HG03565 (cell line): ENCODE results near the gene PAQR7.
A peak's percentile ranks its signal among the peaks of the same experiment; 100 is the strongest.
"Not testable (repeated sequence)": the region's sequence is repeated elsewhere in the genome, so short reads cannot be mapped to it uniquely, and the experiment has no call there.

Experiments used
- ATAC-seq: cut with Tn5 transposase; IDR thresholded peaks from one replicate; pipeline ENCODE4 v1.9.1; 2021; ENCODE audit warnings: mild to moderate bottlenecking, moderate library complexity; ENCODE audit not compliant: unreplicated experiment

PAQR7 gene

GRCh38 chr1:25854554-25854953 lies 21.0 kb downstream of the PAQR7 start:
- ATAC-seq, result no peak

GRCh38 chr1:25848531-25848930 lies 27.0 kb downstream of the PAQR7 start:
- no peak for ATAC-seq

- ATAC-seq, result no peak
Observed at GRCh38 chr1:25847929-25848328, 27.6 kb downstream of the PAQR7 start.

GRCh38 chr1:25845664-25846063 lies 29.8 kb downstream of the PAQR7 start:
- no peak for ATAC-seq

GRCh38 chr1:25844536-25845337 lies 30.8 kb downstream of the PAQR7 start:
- no peak for ATAC-seq

- no peak for ATAC-seq
Observed at GRCh38 chr1:25843483-25843882, 32.0 kb downstream of the PAQR7 start.

- ATAC-seq, result not testable (repeated sequence)
Observed at GRCh38 chr1:25839808-25840207, 35.7 kb downstream of the PAQR7 start.

- ATAC-seq, result no peak
Observed at GRCh38 chr1:25837262-25837875, 38.1 kb downstream of the PAQR7 start.

- ATAC-seq, result no peak
Observed at GRCh38 chr1:25836695-25837094, 38.8 kb downstream of the PAQR7 start.

GRCh38 chr1:25834894-25835293 lies 40.6 kb downstream of the PAQR7 start:
- ATAC-seq, result no peak

GRCh38 chr1:25833158-25833557 lies 42.4 kb downstream of the PAQR7 start:
- ATAC-seq, result no peak

GRCh38 chr1:25832336-25833037 lies 43.0 kb downstream of the PAQR7 start:
- ATAC-seq, result no peak

- no peak for ATAC-seq
Observed at GRCh38 chr1:25831569-25832196, 43.8 kb downstream of the PAQR7 start.

- ATAC-seq, result no peak
Observed at GRCh38 chr1:25829046-25829445, 46.5 kb downstream of the PAQR7 start.

- ATAC-seq, result no peak
Observed at GRCh38 chr1:25828491-25828890, 47.0 kb downstream of the PAQR7 start.

- no peak for ATAC-seq
Observed at GRCh38 chr1:25826571-25826970, 48.9 kb downstream of the PAQR7 start.

- ATAC-seq, result no peak
Observed at GRCh38 chr1:25825605-25826004, 49.9 kb downstream of the PAQR7 start.

- no peak for ATAC-seq
Observed at GRCh38 chr1:25821630-25822091, 53.8 kb downstream of the PAQR7 start.

- no peak for ATAC-seq
Observed at GRCh38 chr1:25821112-25821476, 54.4 kb downstream of the PAQR7 start.

- ATAC-seq, result peak; percentile 37
Observed at GRCh38 chr1:25820247-25821111, 55.0 kb downstream of the PAQR7 start.
